Measurements from ENCODE around the gene EP300.

DNA sequence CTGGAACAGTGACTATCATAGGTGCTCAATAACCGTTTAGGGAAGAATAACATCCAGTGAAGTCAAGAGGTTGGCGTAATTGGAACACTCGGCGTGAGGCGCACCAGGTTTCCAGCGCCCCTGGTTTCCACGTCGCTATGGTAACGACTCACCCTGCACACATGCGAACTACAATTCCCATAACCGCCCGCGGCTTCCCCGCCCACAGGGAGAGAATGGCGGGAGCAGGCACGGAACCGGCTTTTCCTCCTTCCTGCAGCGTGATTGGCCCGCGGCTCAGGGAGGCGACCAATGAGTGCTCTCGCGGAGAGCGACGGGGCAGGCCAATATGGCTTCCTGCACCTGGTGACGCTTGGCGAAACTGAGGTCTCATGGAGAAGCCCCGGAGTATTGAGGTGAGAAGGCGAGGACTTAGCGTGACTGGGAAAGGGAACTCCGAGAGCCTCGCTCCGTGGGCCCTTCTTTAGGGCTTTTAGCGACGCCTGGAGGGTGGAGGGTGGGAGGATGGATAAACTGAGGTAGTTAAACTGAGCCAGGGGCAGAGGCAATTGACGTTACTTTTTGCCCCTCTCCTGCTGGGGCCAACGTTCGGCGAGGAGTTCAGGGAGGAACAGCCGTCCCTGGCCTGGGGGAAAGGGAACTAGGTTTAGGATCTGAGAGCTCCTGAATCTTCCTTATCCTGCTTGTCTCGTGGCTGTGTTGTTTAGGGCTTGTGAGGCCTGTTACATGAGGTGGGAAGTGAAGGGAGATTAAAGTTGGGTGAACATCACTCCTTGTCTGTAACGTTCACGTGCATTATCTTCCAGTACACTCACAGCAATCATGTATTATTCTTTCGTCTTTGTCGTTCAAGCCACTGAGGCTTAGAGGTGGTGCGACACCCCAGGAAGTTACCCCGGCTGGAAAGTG lies 112.9 kb downstream of the EP300 start, which contains the start of gene L3MBTL2:
- no peak for TF ChIP-seq CTCF (IDR thresholded peaks at IDR 0.05)
- TF ChIP-seq POLR2A (IDR thresholded peaks at IDR 0.05), result peak; percentile 33

Data from right lobe of liver (tissue), 4 donors.